AG09319 (cell line): ENCODE measurements around the gene TMEM132A.

Experiments used
- DNase-seq: peaks from one replicate; pipeline ENCODE4 v3.0.0-alpha.2; 2010; ENCODE audit warnings: low read depth; ENCODE audit errors: extremely low read depth
- CTCF ChIP-seq: IDR thresholded peaks from 2 replicates; pipeline ENCODE4 v1.5.1; 2011; ENCODE audit warnings: low read depth, mild to moderate bottlenecking, inconsistent platforms, low read length, moderate library complexity

Gene TMEM132A

GRCh38 chr11:60918939-60919265, 5.4 kb upstream of the TMEM132A start:
- TF ChIP-seq CTCF, result no peak
- DNase-seq, result no peak

GRCh38 chr11:60919320-60919719, 4.9 kb upstream of the TMEM132A start:
- no peak for TF ChIP-seq CTCF
- no peak for DNase-seq

GRCh38 chr11:60919956-60920355, 4.3 kb upstream of the TMEM132A start:
- no peak for TF ChIP-seq CTCF

GRCh38 chr11:60921259-60921658, 3.0 kb upstream of the TMEM132A start:
- no peak for DNase-seq
- no peak for TF ChIP-seq CTCF

More at GRCh38 chr11:60919956-60920355, 4.3 kb upstream of the TMEM132A start:
- DNase-seq, result no peak

GRCh38 chr11:60921777-60922335, 2.4 kb upstream of the TMEM132A start:
- DNase-seq, result no peak
- no peak for TF ChIP-seq CTCF

GRCh38 chr11:60922906-60923305, 1.4 kb upstream of the TMEM132A start:
- TF ChIP-seq CTCF, result no peak
- no peak for DNase-seq

- TF ChIP-seq CTCF, result no peak
Observed at GRCh38 chr11:60923326-60923725, 934 bp upstream of the TMEM132A start.

More at GRCh38 chr11:60923326-60923725, 934 bp upstream of the TMEM132A start:
- no peak for DNase-seq
